Mesodermal cell (in vitro differentiated cells): ENCODE data around the gene NFIC.
"Not testable (repeated sequence)": the region's sequence is repeated elsewhere in the genome, so short reads cannot be mapped to it uniquely, and the experiment has no call there.

Source experiments
- H3K27ac ChIP-seq: 2 replicates; pipeline ENCODE4 v1.7.0; 2013; ENCODE audit warnings: mild to moderate bottlenecking, low read depth, low read length, moderate library complexity; ENCODE audit not compliant: severe bottlenecking
- H3K36me3 ChIP-seq: 2 replicates; pipeline ENCODE4 v1.7.1; 2013; ENCODE audit warnings: mild to moderate bottlenecking, low read length, moderate library complexity; ENCODE audit not compliant: control insufficient read depth, insufficient read depth
- H3K4me1 ChIP-seq: one replicate; pipeline ENCODE4 v1.7.1; 2013; ENCODE audit warnings: mild to moderate bottlenecking, low read length; ENCODE audit not compliant: insufficient read depth, control insufficient read depth, poor library complexity, severe bottlenecking
- H3K4me3 ChIP-seq: 2 replicates; pipeline ENCODE4 v1.7.0; 2013; ENCODE audit warnings: low read length, control low read depth, mild to moderate bottlenecking; ENCODE audit not compliant: insufficient read depth, poor library complexity, severe bottlenecking; ENCODE audit errors: extremely low read depth
- H3K9me3 ChIP-seq: 2 replicates; pipeline ENCODE4 v1.7.1; 2013; ENCODE audit warnings: mild to moderate bottlenecking, low read length, moderate library complexity; ENCODE audit not compliant: control insufficient read depth
- WGBS, 2 experiments: methylation state at CpG; one replicate each; pipeline ENCODE4 v1.1.5; 2013; ENCODE audit warnings: missing lambda C conversion rate in 2 of 2; ENCODE audit not compliant: insufficient coverage in 2 of 2; 5-methylcytosine and 5-hydroxymethylcytosine counted together

NFIC gene

GRCh38 chr19:3325451-3325850 lies 40.9 kb upstream of the NFIC start:
- H3K9me3 ChIP-seq = no peaks in the 10 kb centered on the region

GRCh38 chr19:3328743-3329142 lies 37.6 kb upstream of the NFIC start:
- Histone ChIP-seq H3K4me3 (no peak overlapping the region), H3K4me1 (no peaks in the 10 kb centered on the region), H3K27ac (no peak overlapping the region), H3K36me3 (no peaks in the 10 kb centered on the region), H3K9me3 (no peaks in the 10 kb centered on the region)
- 79 to 100% methylated on average over 2 of the region's 3 CpGs for WGBS, 2 experiments

More at GRCh38 chr19:3325451-3325850, 40.9 kb upstream of the NFIC start:
- WGBS, 2 experiments = 80 to 83% methylated on average over 1 of the region's 1 CpG
- Histone ChIP-seq H3K4me1 (no peaks in the 10 kb centered on the region), H3K36me3 (no peaks in the 10 kb centered on the region), H3K4me3 (no peak overlapping the region), H3K27ac (no peak overlapping the region)

- no peak overlapping the region for H3K27ac ChIP-seq
- no peak overlapping the region for H3K4me3 ChIP-seq
- no peaks in the 10 kb centered on the region for H3K36me3 ChIP-seq
- no peaks in the 10 kb centered on the region for H3K9me3 ChIP-seq
- no peaks in the 10 kb centered on the region for H3K4me1 ChIP-seq
- WGBS, 2 experiments = 81 to 82% methylated on average over 9 of the region's 9 CpGs
Observed at GRCh38 chr19:3330047-3330446, 36.3 kb upstream of the NFIC start.

GRCh38 chr19:3332232-3332631 lies 34.2 kb upstream of the NFIC start:
- not testable (repeated sequence) for H3K9me3 ChIP-seq, H3K4me1 ChIP-seq, H3K36me3 ChIP-seq, H3K27ac ChIP-seq, H3K4me3 ChIP-seq
- WGBS, 2 experiments = no CpG with 5 or more reads among the region's 1 CpG

GRCh38 chr19:3333020-3333583 lies 33.3 kb upstream of the NFIC start:
- no peaks in the 10 kb centered on the region for H3K9me3 ChIP-seq
- no peaks in the 10 kb centered on the region for H3K36me3 ChIP-seq
- H3K4me1 ChIP-seq = no peaks in the 10 kb centered on the region
- 38 to 58% methylated on average over 4 of the region's 4 CpGs for WGBS, 2 experiments
- H3K4me3 ChIP-seq = no peak overlapping the region
- no peak overlapping the region for H3K27ac ChIP-seq

GRCh38 chr19:3333662-3334061 lies 32.7 kb upstream of the NFIC start:
- no peaks in the 10 kb centered on the region for H3K9me3 ChIP-seq
- no peaks in the 10 kb centered on the region for H3K4me1 ChIP-seq
- WGBS, 2 experiments = 82 to 83% methylated on average over 5 to 7 of the region's 8 CpGs
- H3K4me3 ChIP-seq = no peak overlapping the region
- H3K27ac ChIP-seq = no peak overlapping the region
- no peaks in the 10 kb centered on the region for H3K36me3 ChIP-seq

GRCh38 chr19:3334749-3335430 lies 31.5 kb upstream of the NFIC start:
- H3K9me3 ChIP-seq, H3K4me3 ChIP-seq, H3K36me3 ChIP-seq, H3K4me1 ChIP-seq, H3K27ac ChIP-seq: not testable (repeated sequence)
- WGBS, 2 experiments = 91 to 92% methylated on average over 4 to 6 of the region's 8 CpGs

- 78 to 81% methylated on average over 13 of the region's 15 CpGs for WGBS, 2 experiments
- Histone ChIP-seq H3K36me3 (no peaks in the 10 kb centered on the region), H3K27ac (no peak overlapping the region), H3K4me1 (no peaks in the 10 kb centered on the region), H3K4me3 (no peak overlapping the region), H3K9me3 (no peaks in the 10 kb centered on the region)
Observed at GRCh38 chr19:3335431-3336350, 30.7 kb upstream of the NFIC start.

GRCh38 chr19:3336351-3336679 lies 30.1 kb upstream of the NFIC start:
- H3K9me3 ChIP-seq = no peaks in the 10 kb centered on the region
- H3K36me3 ChIP-seq = no peaks in the 10 kb centered on the region
- no peak overlapping the region for H3K27ac ChIP-seq
- H3K4me3 ChIP-seq = no peak overlapping the region
- WGBS, 2 experiments = 79 to 86% methylated on average over 3 to 5 of the region's 5 CpGs
- H3K4me1 ChIP-seq = no peaks in the 10 kb centered on the region

- whole genome bisulfite sequencing, 2 experiments = 72 to 81% methylated on average over 16 to 19 of the region's 22 CpGs
- Histone ChIP-seq H3K4me3 (no peak overlapping the region), H3K4me1 (no peaks in the 10 kb centered on the region), H3K9me3 (no peaks in the 10 kb centered on the region), H3K36me3 (no peaks in the 10 kb centered on the region), H3K27ac (no peak overlapping the region)
Observed at GRCh38 chr19:3336680-3337523, 29.5 kb upstream of the NFIC start.
